GM21786 (cell line): Measurements from ENCODE around the gene NECTIN4.

ENCODE experiments used
- ATAC-seq: cut with Tn5 transposase; IDR thresholded peaks from one replicate; pipeline ENCODE4 v1.9.1; 2021; ENCODE audit not compliant: unreplicated experiment

Gene NECTIN4

DNA sequence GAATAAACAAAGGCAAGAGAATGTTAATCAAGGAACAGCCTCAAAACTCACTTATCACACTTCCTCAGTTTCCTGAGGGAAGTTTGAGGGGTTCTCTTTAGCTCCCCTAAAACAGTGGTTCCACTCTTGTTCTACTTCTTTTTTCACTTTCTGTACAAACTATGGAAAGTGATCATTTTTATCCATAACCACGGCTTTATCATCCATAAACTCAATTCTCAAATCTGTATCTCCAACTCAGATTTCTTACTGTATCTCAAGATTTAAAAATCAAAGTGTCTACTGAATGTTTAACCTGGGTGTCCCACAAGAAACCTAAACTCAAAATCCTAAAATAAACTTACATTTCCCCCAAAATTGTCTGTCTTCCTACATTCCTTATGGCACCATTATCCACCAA is 24.6 kb upstream of the NECTIN4 start:
- ATAC-seq: no peak

DNA sequence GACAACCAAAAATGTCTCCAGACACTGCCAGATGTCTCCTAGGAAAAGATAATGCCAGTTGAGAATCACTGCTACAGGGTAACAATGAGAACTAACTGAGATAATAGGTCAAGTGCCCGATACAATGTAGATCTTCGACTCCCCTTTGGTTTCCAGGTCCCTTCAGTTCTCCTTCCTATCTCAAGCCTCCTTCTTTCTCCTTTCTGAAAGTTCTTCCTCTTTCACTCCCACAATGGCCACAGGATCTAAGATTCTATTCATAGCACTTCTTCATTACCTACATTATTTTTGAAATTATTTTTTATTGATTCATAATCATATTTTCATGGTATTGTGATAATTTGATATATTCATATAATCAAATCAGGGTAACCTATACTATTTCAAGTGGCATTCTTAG is 22.2 kb upstream of the NECTIN4 start:
- no peak for ATAC-seq

DNA sequence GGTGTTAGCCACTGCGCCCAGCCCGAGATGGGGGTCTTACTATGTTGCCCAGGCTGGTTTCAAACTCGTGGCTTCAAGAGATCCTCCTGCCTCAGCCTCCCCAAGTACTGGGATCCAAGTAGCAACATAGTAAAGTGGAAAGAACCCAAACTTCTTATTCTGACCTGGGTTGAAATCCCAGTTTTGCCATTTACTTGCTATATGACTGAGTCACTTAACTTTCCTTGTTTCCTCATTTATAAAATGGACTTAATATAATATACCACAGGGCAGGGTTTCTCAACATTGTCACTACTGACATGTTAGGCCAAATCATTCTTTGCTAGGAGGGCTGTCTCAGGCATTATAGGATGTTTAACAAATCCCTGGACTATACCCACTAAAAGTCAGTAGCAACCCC is 21.8 kb upstream of the NECTIN4 start:
- no peak for ATAC-seq

DNA sequence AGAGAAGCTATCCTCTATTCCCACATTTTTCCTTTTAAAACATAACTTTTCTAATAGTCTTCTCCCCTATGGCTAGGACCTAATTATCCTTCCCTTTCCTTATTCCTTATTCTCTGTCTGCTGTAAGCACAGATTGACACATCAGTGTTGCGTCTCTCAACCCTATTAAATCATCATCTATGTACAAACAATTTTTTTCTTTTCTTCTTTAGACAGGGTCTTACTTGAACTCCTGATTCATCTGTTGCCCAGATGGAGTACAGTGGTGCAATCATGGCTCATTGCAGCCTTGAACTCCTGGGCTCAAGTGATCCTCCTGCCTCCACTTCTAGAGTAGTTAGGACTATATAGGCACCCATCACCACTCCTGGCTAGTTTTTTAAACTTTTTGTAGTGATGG is 17.1 kb upstream of the NECTIN4 start:
- ATAC-seq: no peak

DNA sequence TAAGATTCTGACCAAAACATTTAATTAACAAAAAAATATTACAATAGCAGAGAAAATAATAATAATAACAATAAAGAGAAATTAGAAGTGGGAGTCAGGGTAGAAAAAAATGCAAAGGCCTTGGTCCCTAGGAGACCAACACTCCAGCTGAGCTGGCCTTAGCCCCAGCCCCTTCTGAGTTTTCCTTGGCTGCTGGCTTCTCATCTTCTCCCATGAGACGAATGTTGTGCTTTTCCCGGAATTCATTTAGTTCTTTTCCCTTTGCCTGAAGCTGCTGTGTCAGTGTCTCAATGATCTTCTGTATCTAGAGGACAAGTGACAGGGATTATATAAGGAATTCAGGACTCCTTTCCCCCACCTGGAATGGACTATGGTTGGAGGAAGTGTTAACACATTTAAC is 11.2 kb upstream of the NECTIN4 start:
- no peak for ATAC-seq

DNA sequence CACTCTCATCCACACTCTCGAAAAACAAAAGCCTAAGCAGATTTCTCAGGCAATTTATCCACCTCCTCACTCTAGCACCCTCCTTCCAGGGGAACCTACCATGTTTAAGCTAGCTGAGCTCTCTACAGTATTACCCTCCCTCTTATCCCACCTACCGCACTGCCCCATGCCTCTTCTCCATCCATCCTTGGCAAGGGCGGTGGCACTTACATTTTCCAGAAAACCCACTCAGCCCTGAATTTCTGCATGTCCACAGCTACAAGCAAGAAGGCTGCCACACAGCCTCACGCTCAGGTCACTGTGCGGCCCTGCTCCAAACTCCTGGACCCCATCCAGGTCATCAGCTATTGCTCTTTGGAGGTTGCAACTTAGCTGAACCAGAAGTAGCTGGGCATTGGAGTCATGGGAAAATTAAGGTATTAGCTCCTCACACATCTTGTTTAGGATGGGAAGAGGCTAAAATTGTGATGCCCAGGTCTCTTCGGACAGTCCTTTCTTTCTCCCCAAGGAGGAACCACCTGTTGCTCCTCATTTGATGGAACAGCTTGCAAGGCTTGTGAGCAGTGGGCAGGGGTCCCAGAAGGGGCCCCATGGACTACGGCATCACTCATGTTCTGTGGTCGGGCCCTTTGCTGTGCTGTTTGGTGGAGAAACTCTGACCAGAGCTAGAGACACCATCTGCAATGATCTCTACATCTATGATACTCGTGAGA is 9.9 kb upstream of the NECTIN4 start:
- no peak for ATAC-seq

DNA sequence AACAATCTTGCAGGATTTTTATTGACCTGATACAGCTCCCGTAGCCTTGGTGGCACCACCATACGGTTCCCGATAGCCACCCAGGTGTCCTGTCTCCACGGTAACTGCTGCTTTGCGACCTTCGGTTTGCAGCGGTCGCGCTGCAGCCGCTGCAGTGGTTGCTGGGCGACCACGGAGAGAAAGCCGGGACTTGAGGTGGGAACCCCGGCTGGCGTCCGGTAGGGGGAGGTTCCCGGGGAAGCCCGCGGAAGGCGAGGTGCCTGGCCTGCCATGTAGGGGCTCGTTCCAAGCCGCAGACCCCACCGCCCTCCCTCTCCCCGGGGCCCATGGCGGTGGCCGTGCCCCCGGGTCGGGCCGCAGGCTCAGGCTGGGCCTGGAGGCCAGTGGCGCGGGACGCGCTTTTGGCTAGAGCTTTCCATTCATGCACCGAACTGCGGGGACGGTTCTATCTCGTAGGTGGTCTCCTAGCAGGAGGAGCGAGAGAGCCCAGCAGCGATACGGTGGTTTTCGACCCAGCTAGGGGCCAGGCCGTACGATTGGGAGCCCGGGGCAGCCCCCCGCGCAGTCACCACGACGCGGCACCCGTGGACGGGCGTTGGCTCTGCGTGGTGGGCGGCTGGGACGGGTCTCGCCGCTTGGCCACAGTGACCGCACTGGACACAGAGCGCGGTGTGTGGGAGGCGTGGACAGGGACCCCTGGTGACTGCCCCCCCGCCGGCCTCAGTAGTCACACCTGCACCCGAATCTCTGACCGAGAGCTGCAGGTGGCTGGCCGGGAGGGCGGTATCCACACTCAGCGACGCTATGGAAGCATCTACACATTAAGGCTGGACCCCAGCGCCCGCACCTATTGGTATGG is 9.1 kb upstream of the NECTIN4 start, which contains the start of gene KLHDC9:
Gene KLHDC9, plus strand, starts transcription at position 152 of the 859 bp plus-strand sequence. Its CDS starts 175 bp downstream, at position 327.
- peak; percentile 70 for ATAC-seq

DNA sequence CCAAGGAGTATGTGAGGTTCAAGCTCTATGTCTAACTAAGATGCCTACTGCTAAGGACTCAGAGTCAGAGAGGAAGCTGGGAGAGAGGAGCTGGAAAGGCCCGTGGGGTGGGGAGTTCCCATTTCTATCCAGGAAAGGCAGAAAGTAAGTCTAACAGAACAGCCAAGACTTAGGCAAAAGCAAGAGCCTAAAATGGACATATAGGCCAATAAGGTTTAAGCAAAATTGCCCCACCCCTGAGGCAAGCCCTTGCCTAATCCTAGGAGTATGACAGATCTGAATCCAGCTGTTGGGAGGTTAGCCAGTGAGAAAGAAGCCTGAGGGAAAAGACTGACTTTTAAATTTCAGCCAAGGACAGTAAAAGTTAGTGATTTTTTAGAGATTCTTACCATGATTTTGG is 7.2 kb upstream of the NECTIN4 start:
- ATAC-seq: no peak

DNA sequence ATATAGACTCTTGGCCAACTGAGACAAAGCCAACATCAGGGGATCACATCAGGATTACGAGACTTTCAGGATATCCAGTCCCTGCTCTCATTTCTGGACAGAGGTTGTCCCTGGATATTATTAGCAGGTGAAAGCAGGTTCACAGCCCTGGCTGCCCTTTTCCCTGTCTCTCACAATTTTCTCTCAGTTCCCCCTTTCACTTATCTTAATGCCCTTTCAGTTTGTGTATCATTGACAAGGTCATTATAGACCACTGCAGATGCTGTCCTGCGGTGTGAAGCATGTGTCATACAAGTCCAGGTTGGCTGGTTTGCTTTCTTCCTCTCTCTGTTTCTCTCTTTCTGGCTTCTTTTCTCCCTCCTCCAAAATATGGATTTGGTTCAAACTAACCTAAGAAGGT is 6.7 kb upstream of the NECTIN4 start:
- ATAC-seq: peak; percentile 44

DNA sequence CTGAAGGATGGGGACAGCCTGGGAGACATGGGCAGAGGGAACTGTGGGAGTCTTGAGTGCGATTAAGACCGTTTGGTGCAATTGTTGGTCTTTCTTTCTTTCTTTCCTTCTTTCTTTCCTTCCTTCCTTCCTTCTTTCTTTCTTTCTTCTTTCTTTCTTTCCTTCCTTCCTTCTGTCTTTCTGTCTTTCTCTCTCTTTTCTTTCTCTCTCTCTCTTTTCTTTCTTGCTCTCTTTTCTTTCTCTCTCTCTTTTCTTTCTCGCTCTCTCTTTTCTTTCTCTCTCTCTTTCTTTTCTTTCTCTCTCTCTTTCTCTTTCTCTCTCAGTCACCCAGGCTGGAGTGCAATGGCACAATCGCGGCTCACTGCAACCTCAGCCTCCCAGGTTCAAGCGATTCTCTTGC is 5.9 kb upstream of the NECTIN4 start:
- ATAC-seq: no peak

DNA sequence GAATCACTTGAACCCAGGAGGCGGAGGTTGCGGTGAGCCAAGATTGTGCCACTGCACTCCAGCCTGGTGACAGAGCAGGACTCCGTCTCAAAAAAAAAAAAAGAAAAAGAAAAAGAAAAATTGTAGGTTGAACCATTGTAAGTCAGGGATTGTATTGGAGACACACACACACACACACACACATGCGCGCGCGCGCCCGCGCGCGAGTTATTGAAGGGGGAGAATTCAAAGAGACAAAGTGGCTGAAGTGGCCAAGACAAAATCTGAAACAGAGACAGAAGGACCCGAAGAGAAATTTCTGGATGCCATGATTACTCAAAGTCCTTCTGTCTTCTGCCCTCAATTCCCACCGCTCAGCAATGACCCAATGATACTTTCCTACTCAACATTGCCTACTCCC is 5.1 kb upstream of the NECTIN4 start:
- ATAC-seq: no peak

DNA sequence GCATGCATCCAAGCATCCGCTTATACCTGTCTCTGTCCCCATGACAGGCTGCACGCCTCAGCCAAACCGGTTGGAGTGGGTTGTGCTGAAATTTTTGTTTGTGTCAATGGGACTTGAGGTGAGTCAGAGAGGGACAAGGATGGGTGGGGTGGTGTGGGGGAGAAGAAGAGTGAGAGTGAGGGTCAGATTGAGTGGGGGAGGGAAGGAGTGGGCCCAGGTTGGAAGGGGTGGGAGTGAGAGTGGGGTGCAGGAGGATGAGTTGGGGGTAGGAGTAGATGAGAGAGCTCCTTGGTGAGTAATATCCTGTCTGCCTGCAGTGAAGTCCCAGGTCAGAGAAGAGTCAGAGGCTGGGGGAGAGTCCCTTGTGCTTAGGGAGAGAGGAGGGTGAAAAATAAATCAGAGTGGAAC is 3.3 kb upstream of the NECTIN4 start:
- no peak for ATAC-seq

DNA sequence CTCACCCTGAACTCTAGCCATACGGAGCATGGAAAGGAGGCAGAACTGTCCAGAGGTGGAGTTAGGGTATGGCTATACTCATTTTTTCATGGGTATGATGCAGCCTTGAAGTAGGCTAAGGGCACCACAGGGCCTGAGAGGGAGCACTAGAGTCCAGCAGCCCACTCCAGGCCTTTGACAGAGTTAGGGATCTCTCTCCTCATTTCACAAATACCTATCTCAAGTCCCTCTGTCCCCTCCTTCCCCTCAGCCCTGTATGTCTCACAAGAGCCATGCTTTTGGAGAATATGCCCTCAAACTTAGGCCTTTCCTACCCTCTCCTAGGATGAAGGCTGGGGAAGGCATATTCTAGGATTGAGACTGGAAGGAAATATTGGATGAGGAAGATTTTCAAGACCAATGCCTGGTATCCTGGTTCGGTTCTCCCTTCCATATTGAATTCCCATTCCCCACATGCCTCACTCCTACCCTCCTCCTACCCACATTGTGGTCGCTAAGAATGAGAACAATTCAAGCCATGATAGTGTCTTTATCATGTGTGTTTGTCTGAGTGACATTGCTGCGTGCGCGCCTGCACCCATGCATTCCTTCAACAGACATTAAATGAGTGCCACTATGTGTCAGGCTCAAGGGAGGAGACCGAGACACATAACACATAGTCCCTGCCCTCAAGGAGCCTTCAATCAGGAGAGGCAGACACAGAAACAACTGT is 2.6 kb upstream of the NECTIN4 start:
- no peak for ATAC-seq

DNA sequence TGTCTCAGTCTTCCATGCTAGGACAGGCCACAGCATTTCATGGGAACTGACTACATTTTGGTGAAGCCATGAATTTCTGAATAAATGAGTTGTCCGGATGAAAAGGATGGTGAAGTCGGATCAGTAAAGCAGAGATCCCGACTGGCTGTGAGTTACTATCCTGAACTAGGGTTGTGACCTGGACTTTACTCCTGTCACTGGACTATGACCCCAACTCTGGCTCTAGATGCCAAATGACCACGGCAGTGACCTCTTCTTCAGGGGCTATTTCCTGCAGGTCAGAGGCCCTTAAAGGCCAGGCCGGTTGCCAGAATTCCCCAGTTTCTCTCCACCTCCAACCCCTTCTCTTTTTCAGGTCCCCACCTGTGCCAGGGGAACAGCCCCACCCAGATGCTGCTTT is 1.7 kb upstream of the NECTIN4 start:
- no peak for ATAC-seq

DNA sequence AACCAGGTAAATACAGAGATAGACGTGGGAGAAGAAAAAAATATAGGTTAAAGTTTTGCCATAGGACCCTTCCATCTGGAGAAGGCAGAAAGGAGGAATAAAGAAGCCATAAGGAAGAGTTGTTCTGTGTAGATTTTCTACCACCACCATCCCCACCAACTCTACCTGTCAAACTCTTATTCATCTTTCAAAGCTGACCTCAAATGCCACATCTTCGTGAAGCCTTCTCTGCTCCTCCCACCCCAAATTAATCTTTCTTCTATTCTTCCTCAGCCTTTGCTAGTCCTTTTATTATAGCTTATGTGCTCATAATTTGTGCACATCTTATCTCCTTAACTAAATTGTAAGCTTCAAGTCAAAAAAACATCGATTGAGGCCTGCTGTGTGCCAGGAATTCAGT is 1.3 kb upstream of the NECTIN4 start:
- no peak for ATAC-seq

DNA sequence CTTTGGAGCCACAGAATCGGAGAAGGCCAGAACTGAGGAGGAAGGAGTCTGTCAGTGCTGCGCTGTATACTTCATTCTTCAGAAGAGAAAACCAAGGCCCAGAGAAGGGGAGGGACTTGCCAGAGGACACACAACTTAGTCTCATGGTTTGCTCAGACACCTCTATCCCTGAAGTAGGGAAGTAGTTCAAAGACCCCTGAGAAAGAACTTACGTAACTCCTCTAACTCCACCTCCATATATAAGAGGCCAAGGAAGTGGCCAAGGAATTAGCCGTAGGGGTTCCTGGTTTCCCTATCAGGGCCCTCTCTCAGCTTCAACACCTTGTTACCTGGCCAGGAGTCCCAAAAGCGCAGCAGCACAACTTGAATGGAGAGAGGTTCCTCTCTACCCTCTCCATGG is 580 bp upstream of the NECTIN4 start:
- ATAC-seq: no peak

DNA sequence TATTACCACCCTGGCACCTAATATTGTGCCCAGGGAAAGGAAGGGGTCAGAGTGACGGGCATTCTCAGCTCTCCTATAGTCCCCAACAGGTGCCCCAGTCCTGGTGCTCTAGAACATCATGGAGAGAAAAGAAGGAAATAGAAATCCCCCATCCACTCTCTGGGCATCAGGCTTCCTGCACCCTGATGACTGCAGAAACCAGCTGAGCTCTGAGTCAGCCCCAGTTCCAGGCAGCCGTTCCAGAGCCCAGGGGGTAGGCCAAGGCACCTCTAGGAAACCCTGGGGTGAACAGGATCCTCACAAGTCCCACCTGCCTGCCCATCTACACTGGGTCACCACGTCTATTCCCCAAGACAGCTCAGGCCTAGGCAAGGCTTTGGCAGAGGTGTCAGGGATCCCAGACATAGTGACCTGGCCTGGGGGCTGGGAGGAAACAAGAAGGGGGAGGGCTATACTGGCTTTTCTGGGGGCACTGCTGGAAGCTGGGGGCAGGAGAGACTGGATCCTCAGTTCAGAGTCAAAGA is 709 bp downstream of the NECTIN4 start:
- no peak for ATAC-seq

DNA sequence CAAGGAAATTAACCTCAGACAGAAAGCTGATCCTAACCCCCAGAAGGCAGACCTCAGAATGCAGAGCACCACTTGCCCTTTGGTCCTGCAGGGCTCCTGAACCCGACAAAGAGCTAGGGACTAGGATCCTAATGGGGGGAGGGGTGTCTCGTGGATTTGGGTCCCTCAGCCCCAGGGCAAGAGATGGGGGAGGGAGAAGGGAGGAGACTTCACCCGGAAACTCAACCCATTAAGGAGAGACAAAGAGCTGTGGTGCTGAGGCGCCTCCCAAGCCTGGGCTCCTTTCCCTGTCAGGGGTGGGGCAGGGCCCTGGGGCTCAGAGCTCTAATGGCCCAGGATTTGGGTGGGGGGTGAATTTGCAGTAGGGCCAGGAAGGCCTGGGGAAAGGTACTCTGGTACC is 2.9 kb downstream of the NECTIN4 start:
- no peak for ATAC-seq

DNA sequence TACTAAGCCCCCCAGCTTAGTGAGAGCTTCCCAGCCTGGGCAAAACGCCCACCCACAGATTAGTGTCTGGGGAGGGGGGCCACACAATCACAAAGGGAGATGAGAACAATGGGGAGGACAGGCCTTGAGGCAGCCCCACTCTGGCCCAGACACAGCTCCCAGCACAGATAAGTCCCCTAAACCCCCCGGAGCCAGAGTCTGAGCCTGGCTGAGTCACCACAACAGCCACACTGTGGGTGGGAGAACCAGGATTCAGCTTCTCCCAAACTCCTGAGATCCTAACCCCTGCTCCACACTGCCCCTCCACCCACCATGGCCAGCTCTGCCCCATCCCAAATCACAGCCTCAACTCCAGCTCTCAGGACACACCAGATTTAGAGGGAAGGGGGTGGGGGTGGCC is 4.2 kb downstream of the NECTIN4 start:
- ATAC-seq: no peak

DNA sequence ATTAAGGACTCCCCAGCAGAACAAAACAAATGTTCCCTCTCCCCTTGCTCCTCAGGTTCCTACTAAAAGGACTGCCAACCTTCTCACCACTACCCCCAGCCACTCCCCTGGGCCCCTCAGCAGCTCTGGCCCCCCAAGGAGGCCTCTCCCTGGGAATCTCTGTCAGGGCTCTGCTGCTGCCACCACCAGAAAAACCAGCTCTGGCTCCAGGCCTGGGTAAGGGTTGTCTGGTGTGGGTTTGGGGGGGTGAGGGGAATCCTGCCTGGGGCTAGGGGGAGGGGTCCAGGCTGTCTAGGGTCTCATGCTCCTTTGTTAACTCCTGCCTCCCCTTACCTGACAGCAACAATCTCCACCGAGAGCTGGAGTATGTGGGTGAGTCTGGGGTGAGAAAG is 4.8 kb downstream of the NECTIN4 start:
- no peak for ATAC-seq

DNA sequence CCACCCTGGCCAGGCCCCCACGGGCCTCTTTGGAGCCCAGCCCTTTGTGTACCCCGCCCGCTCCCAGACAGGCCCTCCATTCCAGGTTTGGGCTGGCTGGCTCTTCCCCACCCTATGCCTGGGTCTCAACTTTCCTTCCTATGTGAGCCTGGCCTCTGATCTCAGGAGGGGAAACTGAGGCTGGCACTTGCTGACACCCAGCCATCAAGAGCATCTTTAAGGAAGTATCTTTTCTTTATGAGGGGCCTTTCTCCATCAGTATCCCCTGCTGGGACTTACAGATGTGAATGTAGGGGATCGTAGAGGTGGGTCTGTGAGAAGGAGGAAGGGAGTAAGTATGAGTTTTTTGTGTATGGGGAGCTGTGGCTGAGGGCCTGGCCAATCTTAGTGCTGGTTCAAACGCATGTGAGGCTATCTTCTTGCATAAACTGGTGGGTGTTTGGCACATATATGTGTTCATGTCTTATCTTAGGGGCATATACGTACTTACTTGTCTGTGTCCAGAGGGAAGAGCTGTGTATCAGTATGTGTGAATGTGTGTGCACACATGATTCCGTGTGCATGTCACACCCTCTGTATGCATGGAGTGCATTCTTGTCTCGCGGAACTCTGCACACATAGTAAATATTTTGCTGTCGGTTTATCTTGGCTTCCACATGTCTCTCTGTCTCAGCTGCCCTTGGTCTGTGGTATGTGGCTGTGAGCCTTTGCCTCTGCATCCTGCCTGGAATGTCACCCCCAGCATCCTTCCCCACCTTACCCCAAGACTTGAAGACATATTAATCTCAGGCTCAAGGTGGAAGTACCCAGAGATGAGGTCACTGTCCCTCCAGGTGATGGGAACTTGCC is 5.4 kb downstream of the NECTIN4 start:
- ATAC-seq: no peak
